Measurements from ENCODE around the gene FAM217B. TPM values are rescaled to one million over a fixed set of nuclear protein-coding genes. Genes with fewer than 3 reads are reported as not detected.

Gene FAM217B
- total RNA-seq, 2 experiments from 2014 or later = 23.1 to 23.7 TPM

DNA sequence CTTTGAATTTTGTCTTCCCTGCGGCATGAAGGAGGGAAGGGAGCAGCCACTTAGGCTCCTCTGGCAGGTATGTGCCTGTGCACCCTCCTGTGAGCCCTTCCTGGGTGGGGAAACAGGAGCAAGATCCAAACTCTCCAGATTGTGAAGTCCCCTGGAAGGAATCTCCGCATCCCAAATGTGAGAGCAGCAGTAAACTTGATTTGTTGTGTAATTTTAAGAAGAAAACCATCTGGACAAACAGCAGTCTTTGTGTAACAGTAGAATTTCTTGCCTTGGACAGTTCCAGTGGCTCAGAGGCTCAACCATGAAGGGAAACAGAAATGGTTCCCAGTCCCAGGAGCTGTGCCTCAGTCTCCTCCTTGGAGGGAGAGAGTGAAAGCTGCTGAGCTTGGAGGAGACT lies 57.7 kb downstream of the FAM217B start:
- ATAC-seq (ENCODE audit: poor library complexity) (no peak), DNase-seq (no peak)
- Histone ChIP-seq H3K9me3 (ENCODE audit: control insufficient read depth in 1 of 2, insufficient read depth in 1 of 2, low read length in 2 of 2) (peaks cover 0 to 3% of the 10 kb centered on the region in 2 experiments), H3K27me3 (ENCODE audit: control insufficient read depth in 1 of 2, insufficient read depth in 2 of 2, low read length in 2 of 2) (peaks cover 0 to 5% of the 10 kb centered on the region in 2 experiments), H3K27ac (ENCODE audit: low read depth in 1 of 2, low read length in 2 of 2) (no peak overlapping the region), H3K4me1 (ENCODE audit: insufficient read depth, low read length) (no peaks in the 10 kb centered on the region), H3K36me3 (ENCODE audit: insufficient read depth, low read length) (no peaks in the 10 kb centered on the region), H3K4me3 (ENCODE audit: low read length) (no peak overlapping the region)
- TF ChIP-seq CTCF (IDR thresholded peaks at IDR 0.05) = no peak
- Mint-ChIP-seq H3K9me3 (no peaks in the 10 kb centered on the region), H3K27ac (no peak overlapping the region), H3K4me1 (ENCODE audit: low read depth) (no peaks in the 10 kb centered on the region), H3K36me3 (ENCODE audit: low read depth) (peaks cover 7% of the 10 kb centered on the region), H3K4me3 (no peak overlapping the region), H3K27me3 (peaks cover 6% of the 10 kb centered on the region)
- CTCF ChIA-PET = interaction anchor here (1.2 kb wide), 1 partner anchor 10 kb away, joined by 3 read pairs; no protein-coding TSS in a partner anchor
- intact Hi-C loops (cut with DNase I, micrococcal nuclease) = no loop called here
- POLR2A ChIA-PET = no interaction called here

Other genes with a start within 250 kb of the FAM217B start
- 1 to 10 TPM; 4.4 to 4.6 TPM for gene SYCP2, start 6.8 kb upstream of the FAM217B start, total RNA-seq
- 1 to 10 TPM; 5.1 to 5.4 TPM for gene PPP1R3D, start 84 bp upstream of the FAM217B start, total RNA-seq
- 1 to 10 TPM in 1 of 2 experiments, under 1 TPM in 1; 0.75 to 1.1 TPM for gene CDH26, start 18.0 kb downstream of the FAM217B start, total RNA-seq